Mucosa of gallbladder (tissue), 1 donor: ENCODE results near the gene RYR2. TPM values are rescaled to one million over a fixed set of nuclear protein-coding genes. Genes with fewer than 3 reads are reported as not detected.
"Not testable (repeated sequence)": the region's sequence is repeated elsewhere in the genome, so short reads cannot be mapped to it uniquely, and the experiment has no call there.

Source experiments
- DNase-seq: peaks from one replicate; pipeline ENCODE4 v3.0.0-alpha.2; 2020; ENCODE audit warnings: low spot score
- total RNA-seq: library from RNA; stranded (reverse); gene quantifications from one replicate; pipeline ENCODE4 v1.2.1, GENCODE V29; 2021
- donor health status: DM: no; HTN: no; CAD: no.

The RYR2 gene
- total RNA-seq, 1 donor from 2014 or later: 7.5 TPM

GRCh38 chr1:237352747-237353146, 310.8 kb downstream of the RYR2 start:
- no peak for DNase-seq

- no peak for DNase-seq
Measured at GRCh38 chr1:237353918-237354317, 311.9 kb downstream of the RYR2 start.

GRCh38 chr1:237355022-237355421, 313.0 kb downstream of the RYR2 start:
- no peak for DNase-seq

- DNase-seq: no peak
Measured at GRCh38 chr1:237358555-237358954, 316.6 kb downstream of the RYR2 start.

GRCh38 chr1:237367758-237368157, 325.8 kb downstream of the RYR2 start:
- DNase-seq: no peak

- DNase-seq: not testable (repeated sequence)
Measured at GRCh38 chr1:237371477-237371876, 329.5 kb downstream of the RYR2 start.

GRCh38 chr1:237383791-237384190, 341.8 kb downstream of the RYR2 start:
- DNase-seq: no peak

- no peak for DNase-seq
Measured at GRCh38 chr1:237384213-237384612, 342.2 kb downstream of the RYR2 start.

GRCh38 chr1:237386362-237387143, 344.6 kb downstream of the RYR2 start:
- no peak for DNase-seq

GRCh38 chr1:237387144-237387505, 345.1 kb downstream of the RYR2 start:
- DNase-seq: no peak

GRCh38 chr1:237390823-237391222, 348.8 kb downstream of the RYR2 start:
- DNase-seq: no peak

GRCh38 chr1:237393632-237394031, 351.6 kb downstream of the RYR2 start:
- DNase-seq: no peak

GRCh38 chr1:237394281-237394680, 352.3 kb downstream of the RYR2 start:
- DNase-seq: no peak

GRCh38 chr1:237396426-237396825, 354.4 kb downstream of the RYR2 start:
- DNase-seq: no peak

GRCh38 chr1:237398751-237399150, 356.8 kb downstream of the RYR2 start:
- DNase-seq: no peak

GRCh38 chr1:237405912-237406311, 363.9 kb downstream of the RYR2 start:
- DNase-seq: no peak

- no peak for DNase-seq
Measured at GRCh38 chr1:237411621-237412020, 369.6 kb downstream of the RYR2 start.

GRCh38 chr1:237416924-237417655, 375.1 kb downstream of the RYR2 start:
- DNase-seq: no peak

GRCh38 chr1:237428809-237429208, 386.8 kb downstream of the RYR2 start:
- no peak for DNase-seq

- no peak for DNase-seq
Measured at GRCh38 chr1:237429252-237429651, 387.3 kb downstream of the RYR2 start.

- no peak for DNase-seq
Measured at GRCh38 chr1:237431448-237431847, 389.5 kb downstream of the RYR2 start.

GRCh38 chr1:237440346-237440745, 398.4 kb downstream of the RYR2 start:
- DNase-seq: no peak

- no peak for DNase-seq
Measured at GRCh38 chr1:237444120-237444790, 402.3 kb downstream of the RYR2 start.
